Glutamatergic neuron (in vitro differentiated cells): ENCODE data around the gene FLNA. TPM values are rescaled to one million over a fixed set of nuclear protein-coding genes. Genes with fewer than 3 reads are reported as not detected.

Source experiments
- DNase-seq: peaks from one replicate; pipeline ENCODE4 v3.0.0; 2022
- H3K27ac Mint-ChIP-seq: one replicate; pipeline ENCODE4 v1.8.0; 2020; ENCODE audit warnings: mild to moderate bottlenecking, mixed read lengths, inconsistent platforms; ENCODE audit not compliant: unreplicated experiment
- H3K27me3 Mint-ChIP-seq: one replicate; pipeline ENCODE4 v1.8.0; 2020; ENCODE audit warnings: mild to moderate bottlenecking, moderate library complexity, mixed read lengths, inconsistent platforms; ENCODE audit not compliant: unreplicated experiment
- H3K36me3 Mint-ChIP-seq: one replicate; pipeline ENCODE4 v1.8.0; 2020; ENCODE audit warnings: mild to moderate bottlenecking, mixed read lengths, inconsistent platforms; ENCODE audit not compliant: unreplicated experiment
- H3K4me1 Mint-ChIP-seq: one replicate; pipeline ENCODE4 v1.8.0; 2020; ENCODE audit warnings: mild to moderate bottlenecking, low read depth, mixed read lengths, inconsistent platforms; ENCODE audit not compliant: unreplicated experiment
- H3K4me3 Mint-ChIP-seq: one replicate; pipeline ENCODE4 v1.8.0; 2020; ENCODE audit warnings: mild to moderate bottlenecking, mixed read lengths, inconsistent platforms; ENCODE audit not compliant: unreplicated experiment
- H3K9me3 Mint-ChIP-seq: one replicate; pipeline ENCODE4 v1.8.0; 2020; ENCODE audit warnings: mild to moderate bottlenecking, moderate library complexity, mixed read lengths, inconsistent platforms; ENCODE audit not compliant: unreplicated experiment
- total RNA-seq: library from RNA; stranded (reverse); fragmentation: NEBNext Ultra II Directional; extraction: Animal tissue kit (Norgen Biotek cat#: 25700); gene quantifications from one replicate; pipeline ENCODE4 v1.2.1, GENCODE V29; 2021; ENCODE audit not compliant: unreplicated experiment
- TF ChIP-seq, protein P1 (sequence below): fragments of 200-600 bp; sonication (generic); IDR thresholded peaks from one replicate; pipeline ENCODE4 v1.5.0; 2021; ENCODE audit not compliant: partially characterized antibody, unreplicated experiment

FLNA gene
- total RNA-seq, 1 donor from 2014 or later = 499 TPM

DNA sequence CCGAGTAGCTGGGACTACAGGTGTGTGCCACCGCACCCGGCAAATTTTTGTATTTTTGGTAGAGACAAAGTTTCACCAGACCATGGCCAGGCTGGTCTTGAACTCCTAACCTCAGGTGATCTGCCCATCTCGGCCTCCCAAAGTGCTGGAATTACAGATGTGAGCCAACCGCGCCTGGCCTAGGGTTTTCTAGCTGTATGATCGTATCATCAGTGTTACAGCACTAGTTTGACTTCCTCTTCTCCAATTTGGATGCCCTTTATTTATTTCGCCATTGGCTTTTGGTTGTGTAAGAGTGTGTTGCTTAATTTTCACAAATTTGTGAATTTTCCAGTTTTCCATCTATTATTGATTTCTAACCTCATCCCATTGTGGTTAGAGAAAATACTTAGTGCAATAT, 73.6 kb downstream of the FLNA start:
- H3K9me3 Mint-ChIP-seq = no peaks in the 10 kb centered on the region
- peaks cover 2% of the 10 kb centered on the region for H3K27me3 Mint-ChIP-seq
- no peaks in the 10 kb centered on the region for H3K36me3 Mint-ChIP-seq
- TF ChIP-seq, protein P1, sequence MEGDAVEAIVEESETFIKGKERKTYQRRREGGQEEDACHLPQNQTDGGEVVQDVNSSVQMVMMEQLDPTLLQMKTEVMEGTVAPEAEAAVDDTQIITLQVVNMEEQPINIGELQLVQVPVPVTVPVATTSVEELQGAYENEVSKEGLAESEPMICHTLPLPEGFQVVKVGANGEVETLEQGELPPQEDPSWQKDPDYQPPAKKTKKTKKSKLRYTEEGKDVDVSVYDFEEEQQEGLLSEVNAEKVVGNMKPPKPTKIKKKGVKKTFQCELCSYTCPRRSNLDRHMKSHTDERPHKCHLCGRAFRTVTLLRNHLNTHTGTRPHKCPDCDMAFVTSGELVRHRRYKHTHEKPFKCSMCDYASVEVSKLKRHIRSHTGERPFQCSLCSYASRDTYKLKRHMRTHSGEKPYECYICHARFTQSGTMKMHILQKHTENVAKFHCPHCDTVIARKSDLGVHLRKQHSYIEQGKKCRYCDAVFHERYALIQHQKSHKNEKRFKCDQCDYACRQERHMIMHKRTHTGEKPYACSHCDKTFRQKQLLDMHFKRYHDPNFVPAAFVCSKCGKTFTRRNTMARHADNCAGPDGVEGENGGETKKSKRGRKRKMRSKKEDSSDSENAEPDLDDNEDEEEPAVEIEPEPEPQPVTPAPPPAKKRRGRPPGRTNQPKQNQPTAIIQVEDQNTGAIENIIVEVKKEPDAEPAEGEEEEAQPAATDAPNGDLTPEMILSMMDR = no peak
- no peak for DNase-seq
- no peaks in the 10 kb centered on the region for H3K4me1 Mint-ChIP-seq
- no peak overlapping the region for H3K27ac Mint-ChIP-seq
- no peak overlapping the region for H3K4me3 Mint-ChIP-seq

Other genes with a start within 250 kb of the FLNA start
- 2.6 TPM for gene OPN1LW, start 230.4 kb downstream of the FLNA start, total RNA-seq
- 1.2 TPM for gene OPN1MW, start 192.0 kb downstream of the FLNA start, total RNA-seq
- not detected for gene OPN1MW2, start 154.9 kb downstream of the FLNA start, total RNA-seq
- gene OPN1MW3, start 117.1 kb downstream of the FLNA start, total RNA-seq = not detected
- gene TEX28, start 79.5 kb downstream of the FLNA start, total RNA-seq = not detected
- gene TKTL1, start 78.8 kb downstream of the FLNA start, total RNA-seq = not detected
- 56.8 TPM for gene EMD, start 4.7 kb upstream of the FLNA start, total RNA-seq
- 1,779 TPM for gene RPL10, start 23.7 kb upstream of the FLNA start, total RNA-seq
- gene DNASE1L1, start 34.6 kb upstream of the FLNA start, total RNA-seq = 15.8 TPM
- gene TAFAZZIN, start 36.9 kb upstream of the FLNA start, total RNA-seq = 40.9 TPM
- 133 TPM for gene ATP6AP1, start 54.0 kb upstream of the FLNA start, total RNA-seq
- 730 TPM for gene GDI1, start 62.5 kb upstream of the FLNA start, total RNA-seq
- gene FAM50A, start 69.5 kb upstream of the FLNA start, total RNA-seq = 125 TPM
- 458 TPM for gene PLXNA3, start 83.6 kb upstream of the FLNA start, total RNA-seq
- 8.8 TPM for gene LAGE3, start 104.6 kb upstream of the FLNA start, total RNA-seq
- 28.4 TPM for gene UBL4A, start 112.0 kb upstream of the FLNA start, total RNA-seq
- 6.1 TPM for gene SLC10A3, start 116.0 kb upstream of the FLNA start, total RNA-seq
- 32.0 TPM for gene FAM3A, start 141.6 kb upstream of the FLNA start, total RNA-seq
- gene G6PD, start 172.2 kb upstream of the FLNA start, total RNA-seq = 122 TPM
- gene IKBKG, start 173.0 kb upstream of the FLNA start, total RNA-seq = 27.6 TPM
- gene CTAG1A, start 210.5 kb upstream of the FLNA start, total RNA-seq = not detected
- not detected for gene CTAG1B, start 244.6 kb upstream of the FLNA start, total RNA-seq